Testis (tissue), 3 donors: ENCODE results near the gene DENND5B. TPM values are rescaled to one million over a fixed set of nuclear protein-coding genes. Genes with fewer than 3 reads are reported as not detected.

Source experiments
- DNase-seq: peaks from one replicate; pipeline ENCODE4 v3.0.0-alpha.2; 2019
- H3K27ac ChIP-seq, 2 donors: fragments of 200-600 bp; sonication (generic); one replicate each; pipeline ENCODE4 v1.5.1; 2019
- H3K27me3 ChIP-seq: fragments of 200-600 bp; sonication (generic); one replicate; pipeline ENCODE4 v1.5.1; 2019
- H3K36me3 ChIP-seq: fragments of 200-600 bp; sonication (generic); one replicate; pipeline ENCODE4 v1.5.1; 2017; ENCODE audit warnings: low read depth; ENCODE audit errors: missing control alignments
- H3K4me1 ChIP-seq: fragments of 200-600 bp; sonication (generic); one replicate; pipeline ENCODE4 v1.5.1; 2019
- H3K4me3 ChIP-seq, 2 donors: fragments of 200-600 bp; sonication (generic); one replicate each; pipeline ENCODE4 v1.5.1; 2017 to 2019
- H3K9me3 ChIP-seq: fragments of 200-600 bp; sonication (generic); one replicate; pipeline ENCODE4 v1.5.1; 2017
- POLR2A ChIP-seq: fragments of 450-650 bp; IDR thresholded peaks from one replicate; pipeline ENCODE4 v1.6.1; 2017; ENCODE audit warnings: antibody characterized with exemption, mild to moderate bottlenecking, moderate library complexity
- WGBS, 2 donors: methylation state at CpG; one replicate each; pipeline ENCODE4 v1.1.5; 2018; 5-methylcytosine and 5-hydroxymethylcytosine counted together
- intact Hi-C: fragments of 100-400 bp; cut with DNase I; formaldehyde crosslinking; loops from one replicate; pipeline ENCODE4 v1.15.1; 2023; ENCODE audit warnings: low total_unique reads
- polyA plus RNA-seq: library from polyadenylated mRNA; stranded (reverse); fragments of 350-450 nt; fragmentation: Illumina TruSeq; extraction: RNeasy Lipid Tissue Mini Kit (QIAGEN cat#74804); gene quantifications from one replicate; pipeline ENCODE4 v1.2.3, GENCODE V29; 2014; ENCODE audit warnings: low read depth, low replicate concordance; ENCODE audit not compliant: insufficient read depth
- total RNA-seq, 2 donors: library from RNA; depleted of rRNA; stranded (reverse); fragments of >200 nt; gene quantifications; one replicate each; pipeline ENCODE4 v1.2.3, GENCODE V29; 2016
- TF ChIP-seq, protein P1 (sequence below), 3 experiments: fragments of 450-650 bp in 2 of 3; fragments of 200-600 bp in 1 of 3; sonication (generic) in 1 of 3; IDR thresholded peaks; one replicate each; pipeline ENCODE4 v1.5.1; 2016 to 2019; ENCODE audit warnings: antibody characterized with exemption in 3 of 3, mild to moderate bottlenecking in 2 of 3, moderate library complexity in 1 of 3

Gene DENND5B
- total and polyA plus RNA-seq, 3 donors from 2014 or later: 34.7 to 62.3 (median 60.4) TPM

DNA sequence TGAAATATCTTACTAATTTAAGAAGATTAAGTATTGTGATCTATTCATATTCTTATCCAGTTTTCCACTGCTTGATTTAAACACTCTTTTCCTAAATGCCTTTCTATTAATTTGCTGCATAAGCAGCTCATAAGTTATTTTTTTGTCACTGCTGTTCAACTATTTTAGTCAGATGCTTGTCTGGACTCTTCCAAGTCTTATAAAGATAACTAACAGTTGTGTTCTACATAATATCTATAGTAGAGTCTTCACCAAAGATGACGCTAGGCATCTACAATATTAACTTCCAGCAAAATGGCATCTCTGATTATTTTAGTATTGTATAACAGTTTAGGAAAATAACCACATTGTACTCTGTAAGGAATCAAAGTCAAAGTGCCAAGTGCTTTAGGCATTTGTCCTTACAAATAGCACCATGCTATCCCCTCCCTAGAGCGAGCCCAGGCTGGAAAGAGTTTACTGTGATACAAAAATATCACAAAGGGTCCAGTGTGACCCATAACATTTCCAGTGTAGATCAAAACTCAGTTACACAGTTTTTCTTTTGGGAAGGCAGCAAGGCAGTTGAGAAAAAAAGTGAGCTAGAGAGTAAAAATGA is 98.2 kb downstream of the DENND5B start:
- no peaks in the 10 kb centered on the region for H3K36me3 ChIP-seq
- no peak for TF ChIP-seq POLR2A
- TF ChIP-seq, protein P1, sequence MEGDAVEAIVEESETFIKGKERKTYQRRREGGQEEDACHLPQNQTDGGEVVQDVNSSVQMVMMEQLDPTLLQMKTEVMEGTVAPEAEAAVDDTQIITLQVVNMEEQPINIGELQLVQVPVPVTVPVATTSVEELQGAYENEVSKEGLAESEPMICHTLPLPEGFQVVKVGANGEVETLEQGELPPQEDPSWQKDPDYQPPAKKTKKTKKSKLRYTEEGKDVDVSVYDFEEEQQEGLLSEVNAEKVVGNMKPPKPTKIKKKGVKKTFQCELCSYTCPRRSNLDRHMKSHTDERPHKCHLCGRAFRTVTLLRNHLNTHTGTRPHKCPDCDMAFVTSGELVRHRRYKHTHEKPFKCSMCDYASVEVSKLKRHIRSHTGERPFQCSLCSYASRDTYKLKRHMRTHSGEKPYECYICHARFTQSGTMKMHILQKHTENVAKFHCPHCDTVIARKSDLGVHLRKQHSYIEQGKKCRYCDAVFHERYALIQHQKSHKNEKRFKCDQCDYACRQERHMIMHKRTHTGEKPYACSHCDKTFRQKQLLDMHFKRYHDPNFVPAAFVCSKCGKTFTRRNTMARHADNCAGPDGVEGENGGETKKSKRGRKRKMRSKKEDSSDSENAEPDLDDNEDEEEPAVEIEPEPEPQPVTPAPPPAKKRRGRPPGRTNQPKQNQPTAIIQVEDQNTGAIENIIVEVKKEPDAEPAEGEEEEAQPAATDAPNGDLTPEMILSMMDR (IDR thresholded peaks at IDR 0.05): no peak
- no peak overlapping the region for H3K4me3 ChIP-seq
- no peak overlapping the region for H3K27ac ChIP-seq
- no peaks in the 10 kb centered on the region for H3K9me3 ChIP-seq
- H3K27me3 ChIP-seq: no peaks in the 10 kb centered on the region
- intact Hi-C loops: no loop called here
- no peaks in the 10 kb centered on the region for H3K4me1 ChIP-seq
- no peak for DNase-seq
- WGBS, 2 donors: 71 to 79% methylated on average over 2 of the region's 2 CpGs

DNA sequence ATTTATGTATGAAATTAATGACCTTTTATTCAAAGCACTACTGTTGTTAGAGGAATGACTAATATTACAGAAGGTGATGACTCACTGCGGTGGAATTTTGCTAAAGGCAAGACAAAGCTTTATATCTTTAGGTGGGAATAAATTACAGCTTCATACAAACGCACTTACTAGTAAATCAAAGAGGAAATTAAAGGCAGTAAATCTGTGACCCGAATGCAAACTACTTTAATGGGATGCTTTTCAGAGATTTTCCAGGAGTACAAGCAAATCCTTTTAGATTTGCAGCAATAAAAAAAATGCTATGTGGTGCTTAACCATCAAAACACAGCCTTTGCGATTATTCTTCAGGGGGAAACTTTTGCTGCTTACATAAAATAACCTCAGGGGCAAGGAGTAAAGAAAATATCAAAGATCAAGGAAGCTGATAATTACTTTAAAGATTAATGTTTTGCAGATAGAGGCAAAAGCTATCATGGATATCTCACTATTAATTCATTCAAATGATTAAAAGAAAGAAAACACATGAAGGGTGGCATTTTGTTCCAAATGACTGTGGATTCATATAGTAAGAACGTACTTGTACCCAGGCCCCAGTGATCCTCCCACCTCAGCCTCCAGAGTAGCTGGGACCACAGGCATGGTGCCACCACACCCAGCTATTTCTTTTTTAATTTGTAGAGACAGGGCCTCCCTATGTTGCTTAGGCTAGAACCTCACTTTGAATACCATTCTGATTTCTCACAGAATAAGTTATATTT is 98.9 kb downstream of the DENND5B start:
- TF ChIP-seq, protein P1 (IDR thresholded peaks at IDR 0.05): no peak
- TF ChIP-seq POLR2A: no peak
- DNase-seq: no peak
- WGBS, 2 donors: 59% methylated on average over 5 of the region's 5 CpGs
- Histone ChIP-seq H3K27ac (no peak overlapping the region), H3K4me1 (no peaks in the 10 kb centered on the region), H3K27me3 (no peaks in the 10 kb centered on the region), H3K36me3 (no peaks in the 10 kb centered on the region), H3K4me3 (no peak overlapping the region), H3K9me3 (no peaks in the 10 kb centered on the region)
- intact Hi-C loops: no loop called here

DNA sequence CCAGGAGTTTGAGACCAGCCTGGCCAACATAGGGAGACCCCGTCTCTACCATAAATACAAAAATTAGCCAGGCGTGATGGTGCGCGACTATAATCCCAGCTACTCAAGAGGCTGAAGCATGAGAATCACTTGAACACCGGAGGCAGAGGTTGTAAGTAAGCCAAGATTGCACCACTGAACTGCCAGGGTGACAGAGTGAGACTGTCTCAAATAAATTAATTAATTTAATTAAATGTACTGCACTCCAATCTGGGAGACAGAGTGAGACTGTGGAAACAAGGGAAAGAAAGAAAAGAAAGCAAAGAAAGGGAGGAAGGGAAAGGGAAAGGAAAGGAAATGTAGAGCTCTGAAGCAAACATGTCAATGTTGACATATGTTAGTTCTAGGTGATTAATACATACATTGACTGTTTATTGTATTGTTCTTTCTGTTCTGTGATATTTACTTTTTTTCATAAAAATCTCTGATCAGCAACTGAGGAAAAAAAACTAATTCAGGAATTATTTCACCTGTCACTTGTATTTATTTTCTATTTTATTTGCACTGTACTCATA is 99.6 kb downstream of the DENND5B start:
- TF ChIP-seq, protein P1 (IDR thresholded peaks at IDR 0.05): no peak
- TF ChIP-seq POLR2A: no peak
- intact Hi-C loops: no loop called here
- Histone ChIP-seq H3K36me3 (no peaks in the 10 kb centered on the region), H3K27ac (no peak overlapping the region), H3K9me3 (no peaks in the 10 kb centered on the region), H3K4me1 (no peaks in the 10 kb centered on the region), H3K27me3 (no peaks in the 10 kb centered on the region), H3K4me3 (no peak overlapping the region)
- WGBS, 2 donors: 88 to 96% methylated on average over 5 of the region's 5 CpGs
- no peak for DNase-seq

DNA sequence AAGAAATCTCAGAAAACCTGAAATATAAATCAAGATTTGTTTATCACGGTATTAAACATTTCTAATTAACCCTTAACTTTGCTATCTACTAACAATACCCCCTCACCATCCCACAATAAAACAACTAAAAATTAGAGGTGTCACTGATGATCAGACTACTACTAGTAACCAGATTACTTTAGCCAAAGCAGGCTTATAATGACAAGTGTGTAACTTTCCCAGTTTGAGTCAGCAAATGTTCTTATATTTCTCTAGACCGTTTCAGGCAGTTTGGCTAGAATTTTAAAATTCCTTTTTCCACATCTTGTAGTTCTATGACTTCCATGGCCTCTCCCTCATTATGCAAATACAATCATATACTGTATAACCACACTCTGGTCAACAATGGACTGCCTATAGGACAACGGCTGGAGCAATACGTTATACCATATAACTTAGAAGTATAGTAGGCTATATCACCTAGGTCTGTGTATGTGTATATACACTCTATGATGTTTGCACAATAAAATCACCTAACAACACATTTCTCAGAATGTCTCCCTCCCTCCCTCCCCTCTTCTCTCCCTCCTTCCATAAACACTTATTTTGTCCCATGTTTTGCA is 102.1 kb downstream of the DENND5B start:
- no peak for DNase-seq
- no peak for TF ChIP-seq POLR2A
- TF ChIP-seq, protein P1 (IDR thresholded peaks at IDR 0.05): no peak
- Histone ChIP-seq H3K9me3 (no peaks in the 10 kb centered on the region), H3K36me3 (no peaks in the 10 kb centered on the region), H3K4me3 (no peak overlapping the region), H3K27ac (no peak overlapping the region), H3K27me3 (no peaks in the 10 kb centered on the region), H3K4me1 (no peaks in the 10 kb centered on the region)
- intact Hi-C loops: no loop called here
- 73 to 78% methylated on average over 4 of the region's 4 CpGs for WGBS, 2 donors
